Aorta (tissue), 5 donors: Measurements from ENCODE around the gene BOLA1. TPM values are rescaled to one million over a fixed set of nuclear protein-coding genes. Genes with fewer than 3 reads are reported as not detected.

Source experiments
- ATAC-seq: fragments of 200-7000 bp; cut with Tn5 transposase; one replicate; pipeline ENCODE4 v1.9.1; 2022; ENCODE audit warnings: moderate library complexity; ENCODE audit not compliant: low FRiP score
- DNase-seq, 2 donors: peaks; one replicate each; pipeline ENCODE4 v3.0.0-alpha.2; 2020
- H3K27ac ChIP-seq, 2 donors: one replicate each; pipeline ENCODE4 v1.5.1; 2013; ENCODE audit warnings: low read length in 2 of 2, mild to moderate bottlenecking in 2 of 2, moderate library complexity in 2 of 2, control low read depth in 1 of 2, inconsistent platforms in 1 of 2, low read depth in 1 of 2
- H3K27me3 ChIP-seq, 2 donors: one replicate each; pipeline ENCODE4 v1.6.1; 2013; ENCODE audit warnings: control low read depth in 1 of 2, low read length in 1 of 2, mild to moderate bottlenecking in 1 of 2, moderate library complexity in 1 of 2; ENCODE audit not compliant: insufficient read depth in 2 of 2, control insufficient read depth in 1 of 2
- H3K36me3 ChIP-seq, 2 donors: one replicate each; pipeline ENCODE4 v1.6.1; 2013; ENCODE audit warnings: control low read depth in 1 of 2, low read length in 1 of 2, mild to moderate bottlenecking in 1 of 2; ENCODE audit not compliant: insufficient read depth in 2 of 2, control insufficient read depth in 1 of 2
- H3K4me1 ChIP-seq, 2 donors: one replicate each; pipeline ENCODE4 v1.6.1; 2013; ENCODE audit warnings: low read length in 2 of 2, control low read depth in 1 of 2, mild to moderate bottlenecking in 1 of 2, moderate library complexity in 1 of 2; ENCODE audit not compliant: insufficient read depth in 2 of 2, control insufficient read depth in 1 of 2
- H3K4me3 ChIP-seq, 2 donors: one replicate each; pipeline ENCODE4 v1.5.1; 2013; ENCODE audit warnings: low read length in 2 of 2, control low read depth in 1 of 2, mild to moderate bottlenecking in 1 of 2
- H3K9me3 ChIP-seq: one replicate; pipeline ENCODE4 v1.6.1; 2013; ENCODE audit warnings: mild to moderate bottlenecking, low read length; ENCODE audit not compliant: control insufficient read depth
- WGBS, 2 donors: extraction: QIAGEN DNeasy Blood & Tissue Kit; methylation state at CpG; one replicate each; pipeline ENCODE4 v1.1.7; 2013; 5-methylcytosine and 5-hydroxymethylcytosine counted together
- intact Hi-C, 2 donors: fragments of 100-400 bp; cut with DNase I; formaldehyde crosslinking; loops; one replicate each; pipeline versions ENCODE4 v1.14.2 to v1.15.0; 2022
- polyA plus RNA-seq, 2 donors: library from polyadenylated mRNA; stranded (reverse); fragments of 200-250 nt; gene quantifications; one replicate each; pipeline ENCODE4 v1.2.3, GENCODE V29; 2013
- total RNA-seq, 2 donors: library from RNA; stranded (reverse); fragmentation: NEBNext Ultra II Directional; extraction: Animal tissue kit (Norgen Biotek cat#: 25700); gene quantifications; one replicate each; pipeline ENCODE4 v1.2.1, GENCODE V29; 2021
- donor health status: healthy with polysubstance abuse.
- donor health status: Bipolar disorder and iron deficiency.
- donor health status: DM: no; HTN: no; CAD: no.
- donor health status: DM: no; HTN: no; CAD: no.
- donor health status: DM: yes; HTN: yes; CAD: no.

Gene BOLA1
- total and polyA plus RNA-seq, 4 donors: 8.7 to 26.6 (median 18.1) TPM

DNA sequence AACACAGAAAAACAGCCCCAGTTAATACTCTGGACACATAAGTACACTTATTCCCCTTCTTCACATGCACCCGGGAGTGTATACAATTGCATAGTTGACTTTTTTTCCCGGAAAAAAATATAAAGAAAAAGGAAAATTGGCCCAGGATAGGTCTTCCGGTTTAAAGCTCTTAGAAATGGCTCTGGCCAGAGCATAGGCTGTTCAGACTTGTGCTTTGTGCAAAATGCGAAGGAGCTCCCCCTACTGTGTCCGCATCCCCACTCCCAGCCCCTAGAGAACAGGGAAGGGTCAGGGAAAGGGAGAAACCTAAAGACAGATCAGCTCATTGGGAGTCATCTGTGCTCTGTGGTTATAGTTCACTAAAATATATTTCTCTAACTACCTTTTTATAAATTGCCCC, 42.8 kb downstream of the BOLA1 start:
- WGBS, 2 donors: 10 to 15% methylated on average over 5 of the region's 5 CpGs
- no peak overlapping the region for H3K27ac ChIP-seq
- DNase-seq (no peak), ATAC-seq (no peak)
- H3K27me3 ChIP-seq: no peaks in the 10 kb centered on the region
- H3K36me3 ChIP-seq: no peaks in the 10 kb centered on the region
- H3K4me1 ChIP-seq: peaks cover 0 to 2% of the 10 kb centered on the region in 2 donors
- H3K4me3 ChIP-seq: no peak overlapping the region
- H3K9me3 ChIP-seq: no peaks in the 10 kb centered on the region
- intact Hi-C loops: no loop called here

DNA sequence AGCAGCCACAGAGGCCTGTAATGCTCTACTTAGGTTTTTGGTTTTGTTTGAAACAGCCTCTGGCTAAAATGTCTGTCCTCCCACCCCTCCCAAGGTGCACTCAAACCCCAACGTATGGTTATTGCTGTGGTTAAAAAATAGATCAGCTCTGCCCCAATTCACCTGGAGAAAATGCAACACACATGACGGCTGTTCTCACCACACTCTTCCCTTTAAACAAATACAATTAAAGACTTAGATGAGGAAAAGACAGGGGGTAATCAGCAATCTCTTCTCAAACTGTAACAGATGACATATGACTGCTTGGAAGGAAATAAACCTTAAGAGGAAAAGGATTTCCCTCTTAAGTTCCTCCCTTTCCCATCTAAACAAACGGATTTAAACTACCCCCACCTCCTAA, 43.5 kb downstream of the BOLA1 start:
- H3K27me3 ChIP-seq: no peaks in the 10 kb centered on the region
- H3K9me3 ChIP-seq: no peaks in the 10 kb centered on the region
- WGBS, 2 donors: 46 to 59% methylated on average over 3 of the region's 3 CpGs
- H3K4me3 ChIP-seq: no peak overlapping the region
- intact Hi-C loops: no loop called here
- H3K36me3 ChIP-seq: no peaks in the 10 kb centered on the region
- H3K4me1 ChIP-seq: peaks cover 0 to 2% of the 10 kb centered on the region in 2 donors
- DNase-seq: no peak
- no peak overlapping the region for H3K27ac ChIP-seq
- ATAC-seq: no peak

- Histone ChIP-seq H3K27ac (no peak overlapping the region), H3K36me3 (peaks cover 0 to 5% of the 10 kb centered on the region in 2 donors), H3K9me3 (no peaks in the 10 kb centered on the region), H3K27me3 (no peaks in the 10 kb centered on the region), H3K4me1 (no peaks in the 10 kb centered on the region), H3K4me3 (no peak overlapping the region)
- intact Hi-C loops: no loop called here
- DNase-seq: no peak
- ATAC-seq: no peak
- WGBS, 2 donors: 91 to 94% methylated on average over 4 of the region's 4 CpGs
Observed at GRCh38 chr1:149945206-149945605, 45.8 kb downstream of the BOLA1 start.

GRCh38 chr1:149949911-149950310, 50.5 kb downstream of the BOLA1 start:
- intact Hi-C loops: no loop called here
- Histone ChIP-seq H3K27ac (no peak overlapping the region), H3K4me1 (no peaks in the 10 kb centered on the region), H3K27me3 (no peaks in the 10 kb centered on the region), H3K36me3 (peaks cover 0 to 5% of the 10 kb centered on the region in 2 donors), H3K4me3 (no peak overlapping the region), H3K9me3 (no peaks in the 10 kb centered on the region)
- 75 to 77% methylated on average over 6 of the region's 6 CpGs for WGBS, 2 donors
- DNase-seq: no peak
- no peak for ATAC-seq

Other genes starting within 250 kb of the BOLA1 start
- gene FCGR1A, start 116.9 kb upstream of the BOLA1 start, total RNA-seq: 10 to 100 TPM; 15.9 to 45.0 TPM
- gene FCGR1A, start 116.9 kb upstream of the BOLA1 start, polyA plus RNA-seq: 10 to 100 TPM; 12.5 to 25.2 TPM
- 10 to 100 TPM; 16.9 to 20.5 TPM for gene SV2A, start 18.3 kb downstream of the BOLA1 start, total RNA-seq
- gene SV2A, start 18.3 kb downstream of the BOLA1 start, polyA plus RNA-seq: 10 to 100 TPM in 1 of 2 donors, 1 to 10 TPM in 1; 4.3 to 13.0 TPM
- 10 to 100 TPM; 37.3 to 42.6 TPM for gene SF3B4, start 28.2 kb downstream of the BOLA1 start, total RNA-seq
- gene SF3B4, start 28.2 kb downstream of the BOLA1 start, polyA plus RNA-seq: 10 to 100 TPM; 18.8 to 37.5 TPM
- 10 to 100 TPM; 42.3 to 55.4 TPM for gene MTMR11, start 37.3 kb downstream of the BOLA1 start, total RNA-seq
- gene MTMR11, start 37.3 kb downstream of the BOLA1 start, polyA plus RNA-seq: 10 to 100 TPM; 19.3 to 59.1 TPM
- gene OTUD7B, start 111.2 kb downstream of the BOLA1 start, total RNA-seq: 10 to 100 TPM; 36.0 to 41.2 TPM
- gene OTUD7B, start 111.2 kb downstream of the BOLA1 start, polyA plus RNA-seq: 1 to 10 TPM; 6.3 to 6.9 TPM
- 10 to 100 TPM; 52.6 to 58.2 TPM for gene VPS45, start 168.2 kb downstream of the BOLA1 start, total RNA-seq
- 10 to 100 TPM; 19.7 to 39.7 TPM for gene VPS45, start 168.2 kb downstream of the BOLA1 start, polyA plus RNA-seq